DND-41 (cell line): ENCODE results near the gene NDUFA3.

ENCODE experiments used
- EZH2 ChIP-seq: IDR thresholded peaks from 3 replicates; pipeline ENCODE4 v1.6.1; 2012; ENCODE audit warnings: borderline replicate concordance, low read depth, mild to moderate bottlenecking, moderate library complexity, low read length, inconsistent platforms; ENCODE audit not compliant: severe bottlenecking
- TF ChIP-seq, protein P1 (sequence below): IDR thresholded peaks from 2 replicates; pipeline ENCODE4 v1.5.1; 2012; ENCODE audit warnings: borderline replicate concordance, low read length, moderate library complexity, mild to moderate bottlenecking; ENCODE audit not compliant: poor library complexity, severe bottlenecking; ENCODE audit errors: extremely low read depth

DNA sequence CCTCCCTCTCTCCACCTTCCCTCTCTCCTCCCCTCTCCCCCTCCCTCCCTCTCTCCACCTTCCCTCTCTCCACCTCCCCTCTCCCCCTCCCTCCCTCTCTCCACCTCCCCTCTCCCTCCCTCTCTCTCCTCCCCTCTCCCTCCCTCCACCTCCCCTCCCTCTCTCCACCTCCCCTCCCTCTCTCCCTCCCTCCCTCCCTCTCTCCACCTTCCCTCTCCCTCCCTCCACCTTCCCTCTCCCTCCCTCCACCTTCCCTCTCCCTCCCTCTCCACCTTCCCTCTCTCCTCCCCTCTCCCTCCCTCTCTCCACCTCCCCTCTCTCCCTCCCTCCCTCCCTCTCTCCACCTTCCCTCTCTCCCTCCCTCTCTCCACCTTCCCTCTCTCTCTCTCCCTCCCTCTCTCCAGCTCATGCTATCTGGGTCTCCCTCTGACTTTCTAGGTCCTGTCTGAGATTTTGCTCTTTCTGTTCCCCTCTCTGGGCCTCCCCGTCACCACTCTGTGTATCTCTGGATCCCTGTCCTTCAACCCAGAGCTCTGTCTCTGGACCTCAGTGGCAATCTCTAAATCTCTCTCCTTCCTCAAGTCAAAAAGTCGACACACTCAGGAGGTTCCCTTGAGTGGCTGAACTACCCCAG, 31.4 kb downstream of the NDUFA3 start:
- TF ChIP-seq, protein P1, sequence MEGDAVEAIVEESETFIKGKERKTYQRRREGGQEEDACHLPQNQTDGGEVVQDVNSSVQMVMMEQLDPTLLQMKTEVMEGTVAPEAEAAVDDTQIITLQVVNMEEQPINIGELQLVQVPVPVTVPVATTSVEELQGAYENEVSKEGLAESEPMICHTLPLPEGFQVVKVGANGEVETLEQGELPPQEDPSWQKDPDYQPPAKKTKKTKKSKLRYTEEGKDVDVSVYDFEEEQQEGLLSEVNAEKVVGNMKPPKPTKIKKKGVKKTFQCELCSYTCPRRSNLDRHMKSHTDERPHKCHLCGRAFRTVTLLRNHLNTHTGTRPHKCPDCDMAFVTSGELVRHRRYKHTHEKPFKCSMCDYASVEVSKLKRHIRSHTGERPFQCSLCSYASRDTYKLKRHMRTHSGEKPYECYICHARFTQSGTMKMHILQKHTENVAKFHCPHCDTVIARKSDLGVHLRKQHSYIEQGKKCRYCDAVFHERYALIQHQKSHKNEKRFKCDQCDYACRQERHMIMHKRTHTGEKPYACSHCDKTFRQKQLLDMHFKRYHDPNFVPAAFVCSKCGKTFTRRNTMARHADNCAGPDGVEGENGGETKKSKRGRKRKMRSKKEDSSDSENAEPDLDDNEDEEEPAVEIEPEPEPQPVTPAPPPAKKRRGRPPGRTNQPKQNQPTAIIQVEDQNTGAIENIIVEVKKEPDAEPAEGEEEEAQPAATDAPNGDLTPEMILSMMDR = no peak
- no peak for TF ChIP-seq EZH2
